NCI-H460 (cell line): ENCODE measurements around the gene C1orf53. TPM values are rescaled to one million over a fixed set of nuclear protein-coding genes. Genes with fewer than 3 reads are reported as not detected.

Experiments
- DNase-seq: peaks from one replicate; pipeline ENCODE4 v3.0.0-alpha.2; 2016; ENCODE audit warnings: low read depth; ENCODE audit errors: extremely low read depth
- total RNA-seq: library from RNA; depleted of rRNA; stranded (reverse); fragments of >200 nt; shearing (Covaris generic); gene quantifications from 2 replicates; pipeline ENCODE4 v1.2.3, GENCODE V29; 2014; rRNA removed

Gene C1orf53
- total RNA-seq, 1 experiment from 2014 or later, result 10.6 TPM

DNA sequence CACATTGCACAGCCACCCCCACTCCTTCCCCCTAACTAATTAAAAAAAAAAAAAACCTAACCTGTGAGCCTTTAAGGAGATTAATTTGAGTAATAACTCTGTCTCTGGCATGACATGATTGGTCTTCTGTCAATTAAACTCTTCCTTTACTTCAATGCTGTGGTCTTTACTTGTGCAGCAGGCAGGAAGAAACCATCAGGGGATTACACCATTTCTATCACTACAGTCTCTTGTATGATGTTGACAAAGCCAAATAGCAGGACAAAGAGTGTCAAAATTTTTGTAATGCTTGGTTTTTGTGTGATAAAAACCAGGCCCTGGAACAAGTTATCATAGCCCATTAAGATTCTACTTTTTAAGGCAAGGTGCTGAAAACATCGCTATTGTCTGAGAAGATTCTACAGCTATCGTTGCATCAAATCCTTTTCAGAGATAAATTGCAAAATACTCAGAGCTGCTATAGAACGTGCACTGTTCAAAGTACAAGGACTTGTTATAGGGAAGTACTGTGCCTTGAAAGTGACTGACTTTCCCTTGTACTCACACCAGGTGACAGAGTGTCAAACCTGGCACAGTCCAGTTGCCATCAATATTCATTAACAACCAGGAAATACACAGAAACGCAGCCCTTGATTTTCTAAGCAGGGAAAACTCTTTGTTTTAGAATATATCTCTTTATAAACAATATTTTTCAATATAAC lies 52.4 kb downstream of the C1orf53 start:
- DNase-seq, result no peak

DNA sequence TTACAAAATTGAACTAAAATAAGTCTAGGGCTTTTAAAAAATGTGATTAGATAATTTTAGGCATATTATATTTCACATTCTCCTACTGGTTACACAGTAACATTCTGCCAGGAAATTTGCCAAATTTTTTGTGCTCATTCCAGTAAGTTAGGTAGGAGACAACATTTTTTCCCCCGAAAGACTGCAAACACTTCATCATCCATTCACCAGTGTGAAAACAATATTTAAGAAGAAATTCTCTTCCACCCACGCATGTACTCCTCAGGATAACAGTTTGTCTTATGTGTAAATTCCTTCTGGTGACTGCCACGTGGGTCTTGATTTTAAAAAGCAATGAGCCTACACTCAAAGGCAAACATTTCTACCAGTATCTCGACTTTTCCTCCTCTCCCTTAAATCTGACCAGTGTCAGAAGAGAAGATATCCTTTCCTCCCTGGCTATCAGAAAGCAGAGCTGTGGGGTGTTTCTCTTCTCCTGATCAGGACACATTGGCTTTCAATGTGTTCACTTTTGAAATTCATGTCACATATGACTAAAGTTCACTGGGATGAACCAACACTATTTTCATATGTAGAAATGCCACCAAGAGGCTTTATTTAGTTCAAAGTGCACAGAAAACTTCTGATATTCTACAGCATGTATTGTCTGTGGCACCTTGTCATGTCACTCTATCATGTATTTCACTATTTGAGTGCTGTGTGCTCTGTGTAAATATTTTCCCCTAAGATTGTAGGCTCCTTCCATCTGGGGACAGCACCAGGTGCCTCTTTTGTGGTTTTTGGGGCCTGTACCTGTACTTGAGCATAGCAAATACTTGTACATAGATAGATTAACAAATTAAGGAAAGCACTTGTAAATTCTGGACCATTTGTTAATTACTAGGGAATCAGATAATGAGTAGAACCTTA lies 53.3 kb downstream of the C1orf53 start:
- no peak for DNase-seq

Other genes starting within 250 kb of the C1orf53 start
- gene DENND1B, start 127.2 kb upstream of the C1orf53 start, total RNA-seq, result 16.0 and 19.2 TPM in 2 replicates
- 1.5 and 2.5 TPM in 2 replicates for gene LHX9, start 14.7 kb downstream of the C1orf53 start, total RNA-seq